Common myeloid progenitor, CD34-positive (primary cell): ENCODE data around the gene MMP8. TPM values are rescaled to one million over a fixed set of nuclear protein-coding genes. Genes with fewer than 3 reads are reported as not detected.

ENCODE experiments used
- CTCF ChIA-PET: fragments of 350-600 bp; sonication (Branson Sonifier 250); formaldehyde crosslinking; loops from one replicate; lab custom pipeline; 2021; ENCODE audit warnings: antibody characterized with exemption; lab: Charles Lee
- POLR2A ChIA-PET: fragments of 350-600 bp; sonication (Branson Sonifier 250); formaldehyde crosslinking; loops from one replicate; lab custom pipeline; 2021; ENCODE audit warnings: antibody characterized with exemption; lab: Charles Lee
- DNase-seq, 3 donors: peaks; one replicate each; pipeline versions ENCODE4 v3.0.0 to v3.0.0-alpha.2; 2013
- H3K27ac ChIP-seq, 2 experiments: 1 replicate in 1 of 2; 2 replicates in 1 of 2; pipeline ENCODE4 v1.7.0; 2013; ENCODE audit warnings: inconsistent platforms in 2 of 2, low read length in 2 of 2, mild to moderate bottlenecking in 2 of 2, low read depth in 1 of 2, moderate library complexity in 1 of 2; ENCODE audit not compliant: severe bottlenecking in 2 of 2, insufficient read depth in 1 of 2, poor library complexity in 1 of 2
- H3K27me3 ChIP-seq, 5 experiments: replicated peaks in 2 of 5; 1 replicate in 3 of 5; 2 replicates in 2 of 5; pipeline versions ENCODE4 v1.6.1 to v1.7.0; 2013; ENCODE audit warnings: low read length in 4 of 5, mild to moderate bottlenecking in 2 of 5, moderate library complexity in 2 of 5, inconsistent platforms in 1 of 5; ENCODE audit not compliant: insufficient read depth in 5 of 5, control insufficient read depth in 4 of 5
- H3K36me3 ChIP-seq, 4 experiments: 1 replicate in 2 of 4; 2 replicates in 2 of 4; pipeline versions ENCODE4 v1.6.1 to v1.7.0; 2013; ENCODE audit warnings: low read length in 3 of 4, control low read depth in 1 of 4, mild to moderate bottlenecking in 1 of 4; ENCODE audit not compliant: control insufficient read depth in 4 of 4, insufficient read depth in 4 of 4
- H3K4me1 ChIP-seq, 4 experiments: 1 replicate in 3 of 4; 2 replicates in 1 of 4; pipeline versions ENCODE4 v1.6.1 to v1.7.1; 2013; ENCODE audit warnings: low read length in 3 of 4, mild to moderate bottlenecking in 3 of 4, control low read depth in 1 of 4, inconsistent platforms in 1 of 4, moderate library complexity in 1 of 4; ENCODE audit not compliant: control insufficient read depth in 4 of 4, insufficient read depth in 4 of 4; ENCODE audit errors: control extremely low read depth in 1 of 4
- H3K4me3 ChIP-seq, 7 experiments: 1 replicate in 4 of 7; 2 replicates in 3 of 7; pipeline versions ENCODE4 v1.5.1 to v1.7.0; 2013; ENCODE audit warnings: mild to moderate bottlenecking in 7 of 7, low read length in 6 of 7, moderate library complexity in 6 of 7, inconsistent platforms in 2 of 7, low read depth in 2 of 7, control low read depth in 1 of 7; ENCODE audit not compliant: insufficient read depth in 4 of 7, control insufficient read depth in 1 of 7; ENCODE audit errors: extremely low read depth in 1 of 7
- H3K9me3 ChIP-seq, 5 experiments: 1 replicate in 4 of 5; 2 replicates in 1 of 5; pipeline versions ENCODE4 v1.6.1 to v1.7.1; 2013; ENCODE audit warnings: low read length in 4 of 5, mild to moderate bottlenecking in 2 of 5, inconsistent platforms in 1 of 5, low read depth in 1 of 5, moderate library complexity in 1 of 5; ENCODE audit not compliant: control insufficient read depth in 4 of 5, insufficient read depth in 2 of 5; ENCODE audit errors: control extremely low read depth in 1 of 5
- WGBS: methylation state at CpG from one replicate; pipeline ENCODE4 v1.1.5; 2013; ENCODE audit not compliant: insufficient coverage; 5-methylcytosine and 5-hydroxymethylcytosine counted together
- polyA plus RNA-seq: library from polyadenylated mRNA; unstranded; fragments of 120-200 nt; gene quantifications from one replicate; pipeline ENCODE4 v1.2.1, GENCODE V29; 2013

Gene MMP8
- polyA plus RNA-seq = 0.01 TPM

GRCh38 chr11:102724904-102725500, at the start of gene MMP8:
MMP8 (minus strand) TSS chr11:102724954; CDS start chr11:102724855, 99 bp downstream.
- ChIA-PET CTCF (no interaction called here), POLR2A (no interaction called here)
- DNase-seq = no peak
- Histone ChIP-seq H3K27me3 (peaks cover 0 to 3% (median 0%) of the 10 kb centered on the region in 5 experiments), H3K36me3 (no peaks in the 10 kb centered on the region), H3K27ac (no peak within 1 kb of the TSS), H3K4me3 (no peak within 1 kb of the TSS), H3K4me1 (no peaks in the 10 kb centered on the region), H3K9me3 (no peaks in the 10 kb centered on the region)
- WGBS = 80% methylated on average over 2 of the region's 2 CpGs

GRCh38 chr11:102773386-102773785, 48.6 kb upstream of the MMP8 start:
- Histone ChIP-seq H3K4me3 (no peak overlapping the region), H3K27me3 (peaks cover 0 to 3% (median 0%) of the 10 kb centered on the region in 5 experiments), H3K4me1 (no peaks in the 10 kb centered on the region), H3K27ac (no peak overlapping the region), H3K36me3 (no peaks in the 10 kb centered on the region), H3K9me3 (peaks cover 0 to under 1% (median 0%) of the 10 kb centered on the region in 5 experiments)
- DNase-seq = no peak
- CTCF ChIA-PET = no interaction called here
- POLR2A ChIA-PET = no interaction called here
- WGBS = 84% methylated on average over 4 of the region's 4 CpGs

- peaks cover 0 to 4% (median 0%) of the 10 kb centered on the region in 5 experiments for H3K9me3 ChIP-seq
- H3K27ac ChIP-seq = no peak overlapping the region
- H3K27me3 ChIP-seq = peaks cover 0 to 16% (median 3%) of the 10 kb centered on the region in 5 experiments
- H3K4me1 ChIP-seq = no peaks in the 10 kb centered on the region
- POLR2A ChIA-PET = no interaction called here
- CTCF ChIA-PET = interaction anchor here (1.1 kb wide), 1 partner anchor 9 kb away, joined by 4 read pairs; the partner anchor contains the start of gene MMP10
- H3K36me3 ChIP-seq = no peaks in the 10 kb centered on the region
- H3K4me3 ChIP-seq = no peak overlapping the region
- WGBS = no CpG with 5 or more reads among the region's 1 CpG
- DNase-seq = no peak
These were observed 46.6 kb upstream of the MMP8 start for GRCh38 chr11:102771351-102771750.

GRCh38 chr11:102770191-102770590, 45.4 kb upstream of the MMP8 start:
- H3K27ac ChIP-seq = no peak overlapping the region
- CTCF ChIA-PET = no interaction called here
- H3K36me3 ChIP-seq = no peaks in the 10 kb centered on the region
- peaks cover 0 to 16% (median 3%) of the 10 kb centered on the region in 5 experiments for H3K27me3 ChIP-seq
- peaks cover 0 to 4% (median 0%) of the 10 kb centered on the region in 5 experiments for H3K9me3 ChIP-seq
- no peak for DNase-seq
- no peak overlapping the region for H3K4me3 ChIP-seq
- POLR2A ChIA-PET = no interaction called here
- H3K4me1 ChIP-seq = no peaks in the 10 kb centered on the region

- H3K4me1 ChIP-seq = no peaks in the 10 kb centered on the region
- POLR2A ChIA-PET = no interaction called here
- 59% methylated on average over 9 of the region's 18 CpGs for WGBS
- H3K9me3 ChIP-seq = peaks cover 0 to 4% (median 0%) of the 10 kb centered on the region in 5 experiments
- no peak overlapping the region for H3K27ac ChIP-seq
- H3K36me3 ChIP-seq = no peaks in the 10 kb centered on the region
- no peak overlapping the region for H3K4me3 ChIP-seq
- CTCF ChIA-PET = interaction anchor here (0.8 kb wide), 1 partner anchor 25 kb away, joined by 3 read pairs; no protein-coding TSS in a partner anchor
- H3K27me3 ChIP-seq = peaks cover 0 to 24% (median 0%) of the 10 kb centered on the region in 5 experiments
- no peak for DNase-seq
These were observed 43.0 kb upstream of the MMP8 start for GRCh38 chr11:102767800-102768199.

- WGBS = no CpG with 5 or more reads among the region's 2 CpGs
- H3K9me3 ChIP-seq = peaks cover 0 to 4% (median 0%) of the 10 kb centered on the region in 5 experiments
- ChIA-PET CTCF (no interaction called here), POLR2A (no interaction called here)
- no peak for DNase-seq
- H3K27ac ChIP-seq = no peak overlapping the region
- H3K36me3 ChIP-seq = no peaks in the 10 kb centered on the region
- no peak overlapping the region for H3K4me3 ChIP-seq
- H3K27me3 ChIP-seq = peaks cover 0 to 32% (median 0%) of the 10 kb centered on the region in 5 experiments
- peaks cover 0 to 7% (median 3%) of the 10 kb centered on the region in 4 experiments for H3K4me1 ChIP-seq
These were observed 38.7 kb upstream of the MMP8 start for GRCh38 chr11:102763440-102763839.

GRCh38 chr11:102762361-102762767, 37.6 kb upstream of the MMP8 start:
- DNase-seq = no peak
- H3K27ac ChIP-seq = no peak overlapping the region
- H3K9me3 ChIP-seq = no peaks in the 10 kb centered on the region
- H3K4me3 ChIP-seq = no peak overlapping the region
- ChIA-PET POLR2A (no interaction called here), CTCF (no interaction called here)
- H3K4me1 ChIP-seq = peaks cover 0 to 18% (median 9%) of the 10 kb centered on the region in 4 experiments
- no peaks in the 10 kb centered on the region for H3K36me3 ChIP-seq
- H3K27me3 ChIP-seq = peaks cover 0 to 24% (median 0%) of the 10 kb centered on the region in 5 experiments
- no CpG with 5 or more reads among the region's 2 CpGs for WGBS
